ENCODE measurements around the gene MPST.

DNA sequence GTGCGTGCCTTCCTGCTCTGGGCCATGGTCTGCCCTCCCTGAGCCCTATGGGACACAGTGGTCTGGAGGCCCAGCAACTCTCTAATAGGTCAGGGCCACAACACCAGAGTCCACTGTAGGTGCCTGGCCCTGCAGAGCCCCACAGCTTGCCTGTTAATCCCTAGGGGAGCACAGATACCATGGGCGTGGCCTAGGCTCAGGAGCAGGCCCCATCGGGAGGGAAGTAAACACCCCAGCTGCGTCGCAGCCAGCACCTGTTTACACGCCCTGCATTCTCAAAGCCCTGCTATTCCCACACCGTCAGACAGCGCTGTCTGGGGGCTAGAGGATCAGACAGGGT is 34.5 kb downstream of the MPST start:
- TF ChIP-seq POLR2AphosphoS5 (IDR thresholded peaks at IDR 0.05; ENCODE audit: low read depth, low read length), result no peak
- no peak for TF ChIP-seq TAF1 (IDR thresholded peaks at IDR 0.05; ENCODE audit: low read depth, low read length)
- TF ChIP-seq POLR2A (IDR thresholded peaks at IDR 0.05; ENCODE audit: low read depth, low read length), result no peak
- TF ChIP-seq SPI1 (IDR thresholded peaks at IDR 0.05; ENCODE audit: low read depth, low read length), result no peak
- no peak for TF ChIP-seq PAX5 (IDR thresholded peaks at IDR 0.05; ENCODE audit: insufficient read depth, low read length, severe bottlenecking)
- no peak for TF ChIP-seq POU2F2 (IDR thresholded peaks at IDR 0.05; ENCODE audit: low read depth, low read length)

Data from GM12891 (cell line).